ENCODE results near the gene PPP6C. TPM values are rescaled to one million over a fixed set of nuclear protein-coding genes. Genes with fewer than 3 reads are reported as not detected.

The PPP6C gene
- total and polyA plus RNA-seq, 2 donors (not counting 3 experiments of a cell fraction or from before 2014, with no cell fraction given) = 19.3 to 42.6 TPM

DNA sequence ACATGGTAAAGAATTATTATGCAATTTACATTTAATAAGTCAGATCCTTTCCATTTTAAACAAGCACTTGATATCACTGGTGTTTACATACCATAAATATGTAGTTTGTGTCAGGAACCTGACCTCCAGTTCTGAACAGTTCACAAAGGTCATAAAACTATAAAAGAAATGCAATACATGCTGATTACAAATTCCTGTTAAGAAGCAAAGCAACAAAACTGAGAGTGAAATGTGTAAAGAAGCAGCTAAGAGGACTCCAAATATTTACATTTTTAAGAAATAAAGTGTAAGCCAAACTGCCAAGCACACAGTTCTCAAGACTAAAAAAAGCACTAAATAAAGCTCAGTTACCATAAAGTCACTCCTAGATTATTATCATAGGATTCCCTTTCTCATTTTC lies 28.9 kb downstream of the PPP6C start:
- Histone ChIP-seq H3K27ac (ENCODE audit: insufficient read depth, low read depth, low read length) (no peak overlapping the region), H3K79me2 (ENCODE audit: control insufficient read depth, insufficient read depth, low read length) (peaks cover 9% of the 10 kb centered on the region), H3K9ac (replicated peaks; ENCODE audit: extremely low read depth, insufficient read depth, low read length) (no peak overlapping the region), H3K4me3 (replicated peaks in 1 of 3; ENCODE audit: insufficient read depth in 1 of 3, low read depth in 1 of 3, low read length in 3 of 3) (no peak overlapping the region), H2AFZ (ENCODE audit: low read depth, low read length) (no peak overlapping the region), H3K27me3 (ENCODE audit: control insufficient read depth in 2 of 2, insufficient read depth in 2 of 2, low read length in 2 of 2) (no peaks in the 10 kb centered on the region), H3K9me3 (replicated peaks; ENCODE audit: control insufficient read depth, insufficient read depth, low read length) (no peaks in the 10 kb centered on the region), H3K36me3 (ENCODE audit: control insufficient read depth in 2 of 2, extremely low read depth in 1 of 2, insufficient read depth in 2 of 2, low read length in 2 of 2) (no peaks in the 10 kb centered on the region), H3K4me1 (ENCODE audit: control insufficient read depth, extremely low read depth, insufficient read depth, low read length) (no peaks in the 10 kb centered on the region), H4K20me1 (replicated peaks; ENCODE audit: control insufficient read depth, extremely low read depth, insufficient read depth, low read length) (no peaks in the 10 kb centered on the region), H3K4me2 (ENCODE audit: insufficient read depth, low read length) (no peak overlapping the region), H3K9me1 (replicated peaks; ENCODE audit: control insufficient read depth, extremely low read depth, insufficient read depth, low read length) (no peaks in the 10 kb centered on the region)
- POLR2A ChIA-PET = no interaction called here
- intact Hi-C loops (cut with micrococcal nuclease) (no loop called here), dilution Hi-C loops (cut with MboI; ENCODE audit: extremely low pct_ligation_motif_present, low sequenced_read_pairs) (no loop called here)
- no TSS peak for BruUV-seq (replicated peaks)
- CTCF ChIA-PET = interaction anchor here (0.6 kb wide), 1 partner anchor 100 kb away, joined by 3 read pairs; no protein-coding TSS in a partner anchor
- TF ChIP-seq, protein P1, sequence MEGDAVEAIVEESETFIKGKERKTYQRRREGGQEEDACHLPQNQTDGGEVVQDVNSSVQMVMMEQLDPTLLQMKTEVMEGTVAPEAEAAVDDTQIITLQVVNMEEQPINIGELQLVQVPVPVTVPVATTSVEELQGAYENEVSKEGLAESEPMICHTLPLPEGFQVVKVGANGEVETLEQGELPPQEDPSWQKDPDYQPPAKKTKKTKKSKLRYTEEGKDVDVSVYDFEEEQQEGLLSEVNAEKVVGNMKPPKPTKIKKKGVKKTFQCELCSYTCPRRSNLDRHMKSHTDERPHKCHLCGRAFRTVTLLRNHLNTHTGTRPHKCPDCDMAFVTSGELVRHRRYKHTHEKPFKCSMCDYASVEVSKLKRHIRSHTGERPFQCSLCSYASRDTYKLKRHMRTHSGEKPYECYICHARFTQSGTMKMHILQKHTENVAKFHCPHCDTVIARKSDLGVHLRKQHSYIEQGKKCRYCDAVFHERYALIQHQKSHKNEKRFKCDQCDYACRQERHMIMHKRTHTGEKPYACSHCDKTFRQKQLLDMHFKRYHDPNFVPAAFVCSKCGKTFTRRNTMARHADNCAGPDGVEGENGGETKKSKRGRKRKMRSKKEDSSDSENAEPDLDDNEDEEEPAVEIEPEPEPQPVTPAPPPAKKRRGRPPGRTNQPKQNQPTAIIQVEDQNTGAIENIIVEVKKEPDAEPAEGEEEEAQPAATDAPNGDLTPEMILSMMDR (IDR thresholded peaks at IDR 0.05; ENCODE audit: extremely low read depth in 1 of 2, insufficient read depth in 1 of 2, low read depth in 1 of 2, low read length in 2 of 2) = no peak
- TF ChIP-seq EZH2 (IDR thresholded peaks at IDR 0.05; ENCODE audit: borderline replicate concordance, low read depth, low read length, severe bottlenecking) (no peak), JUN (IDR thresholded peaks at IDR 0.05; ENCODE audit: borderline replicate concordance, insufficient read depth, insufficient read length, low read depth) (no peak), POLR2AphosphoS5 (IDR thresholded peaks at IDR 0.05; ENCODE audit: insufficient read depth, low read depth, low read length) (no peak)
- no peak for DNase-seq (ENCODE audit: low read depth, low spot score)
- no peak for FAIRE-seq

DNA sequence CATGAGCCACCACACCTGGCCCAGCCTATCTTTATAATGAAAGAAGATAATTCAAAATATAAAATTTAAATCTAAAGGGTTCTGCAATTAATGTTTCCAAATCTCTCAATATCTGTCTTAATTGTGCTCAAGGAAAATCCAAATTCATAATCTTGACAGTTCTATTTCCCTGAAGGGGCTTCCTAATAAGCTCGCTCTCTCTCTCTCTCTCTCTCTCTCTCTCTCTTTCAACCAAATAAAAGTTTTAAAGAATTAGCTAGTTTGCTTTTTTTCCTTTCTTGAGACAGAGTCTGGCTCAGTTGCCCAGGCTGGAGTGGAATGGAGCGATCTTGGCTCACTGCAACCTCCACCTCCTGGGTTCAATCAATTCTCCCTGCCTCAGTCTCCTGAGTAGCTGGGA lies 33.1 kb downstream of the PPP6C start:
- Histone ChIP-seq H3K4me3 (replicated peaks in 1 of 3; ENCODE audit: insufficient read depth in 1 of 3, low read depth in 1 of 3, low read length in 3 of 3) (no peak overlapping the region), H3K27me3 (ENCODE audit: control insufficient read depth in 2 of 2, insufficient read depth in 2 of 2, low read length in 2 of 2) (no peaks in the 10 kb centered on the region), H3K9me1 (replicated peaks; ENCODE audit: control insufficient read depth, extremely low read depth, insufficient read depth, low read length) (no peaks in the 10 kb centered on the region), H3K4me2 (ENCODE audit: insufficient read depth, low read length) (no peak overlapping the region), H3K9me3 (replicated peaks; ENCODE audit: control insufficient read depth, insufficient read depth, low read length) (no peaks in the 10 kb centered on the region), H3K27ac (ENCODE audit: insufficient read depth, low read depth, low read length) (no peak overlapping the region), H3K36me3 (ENCODE audit: control insufficient read depth in 2 of 2, extremely low read depth in 1 of 2, insufficient read depth in 2 of 2, low read length in 2 of 2) (peaks cover 7 to 8% of the 10 kb centered on the region in 2 experiments), H4K20me1 (replicated peaks; ENCODE audit: control insufficient read depth, extremely low read depth, insufficient read depth, low read length) (no peaks in the 10 kb centered on the region), H3K4me1 (ENCODE audit: control insufficient read depth, extremely low read depth, insufficient read depth, low read length) (no peaks in the 10 kb centered on the region), H3K79me2 (ENCODE audit: control insufficient read depth, insufficient read depth, low read length) (peaks cover 9% of the 10 kb centered on the region), H2AFZ (ENCODE audit: low read depth, low read length) (no peak overlapping the region), H3K9ac (replicated peaks; ENCODE audit: extremely low read depth, insufficient read depth, low read length) (no peak overlapping the region)
- no peak for DNase-seq (ENCODE audit: low read depth, low spot score)
- ChIA-PET CTCF (interaction anchor here (1.4 kb wide), 1 partner anchor 9 kb away, joined by 5 read pairs; no protein-coding TSS in a partner anchor), POLR2A (no interaction called here)
- FAIRE-seq = no peak
- no TSS peak for BruUV-seq (replicated peaks)
- dilution Hi-C loops (cut with MboI; ENCODE audit: extremely low pct_ligation_motif_present, low sequenced_read_pairs) (no loop called here), intact Hi-C loops (cut with micrococcal nuclease) (no loop called here)
- TF ChIP-seq GATA2 (IDR thresholded peaks at IDR 0.05; ENCODE audit: insufficient read depth, insufficient read length, low read depth, low read length) (no peak), POLR2A (IDR thresholded peaks at IDR 0.05; ENCODE audit: low read depth, low read length) (no peak), MYC (IDR thresholded peaks at IDR 0.05; ENCODE audit: low read depth, low read length) (no peak), JUN (IDR thresholded peaks at IDR 0.05; ENCODE audit: borderline replicate concordance, insufficient read depth, insufficient read length, low read depth) (no peak), EZH2 (IDR thresholded peaks at IDR 0.05; ENCODE audit: borderline replicate concordance, low read depth, low read length, severe bottlenecking) (no peak)
